Smooth muscle cell (in vitro differentiated cells): Measurements from ENCODE around the gene MACROD2. TPM values are rescaled to one million over a fixed set of nuclear protein-coding genes. Genes with fewer than 3 reads are reported as not detected.
"Not testable (repeated sequence)": the region's sequence is repeated elsewhere in the genome, so short reads cannot be mapped to it uniquely, and the experiment has no call there.

Experiments
- DNase-seq: peaks from one replicate; lab custom pipeline; 2025; ENCODE audit not compliant: unreplicated experiment; lab: John Stamatoyannopoulos, UW
- H2AFZ ChIP-seq: fragments of 200-600 bp; sonication (generic); 2 replicates; pipeline ENCODE4 v1.6.0; 2016; ENCODE audit warnings: antibody characterized with exemption, low read depth, mild to moderate bottlenecking
- H3F3A ChIP-seq: fragments of 200-600 bp; sonication (generic); 2 replicates; pipeline ENCODE4 v1.6.0; 2017; ENCODE audit warnings: antibody characterized with exemption, low read depth
- H3K27ac ChIP-seq: fragments of 200-600 bp; sonication (generic); 2 replicates; pipeline ENCODE4 v1.5.1; 2016; ENCODE audit warnings: low read depth, mild to moderate bottlenecking
- H3K27me3 ChIP-seq: fragments of 200-600 bp; sonication (generic); 2 replicates; pipeline ENCODE4 v1.6.1; 2016; ENCODE audit warnings: low read depth, mild to moderate bottlenecking
- H3K36me3 ChIP-seq: fragments of 200-600 bp; sonication (generic); 2 replicates; pipeline ENCODE4 v1.5.1; 2016; ENCODE audit warnings: low read depth
- H3K4me1 ChIP-seq: fragments of 200-600 bp; sonication (generic); 2 replicates; pipeline ENCODE4 v1.5.1; 2016; ENCODE audit warnings: low read depth
- H3K4me2 ChIP-seq: fragments of 200-600 bp; sonication (generic); 2 replicates; pipeline ENCODE4 v1.6.0; 2016; ENCODE audit warnings: mild to moderate bottlenecking
- H3K4me3 ChIP-seq: fragments of 200-600 bp; sonication (generic); 2 replicates; pipeline ENCODE4 v1.5.1; 2016; ENCODE audit warnings: mild to moderate bottlenecking
- H3K79me2 ChIP-seq: fragments of 200-600 bp; sonication (generic); 2 replicates; pipeline ENCODE4 v1.6.0; 2016; ENCODE audit warnings: low read depth, mild to moderate bottlenecking
- H3K9ac ChIP-seq: fragments of 200-600 bp; sonication (generic); 2 replicates; pipeline ENCODE4 v1.6.0; 2016; ENCODE audit warnings: low read depth
- H3K9me3 ChIP-seq: fragments of 200-600 bp; sonication (generic); replicated peaks from 2 replicates; pipeline ENCODE4 v1.5.1; 2016; ENCODE audit warnings: low read depth
- H4K20me1 ChIP-seq: fragments of 200-600 bp; sonication (generic); 2 replicates; pipeline ENCODE4 v1.6.0; 2016; ENCODE audit warnings: low read depth
- WGBS: methylation state at CpG from one replicate; pipeline ENCODE4 v1.1.7; 2016; ENCODE audit warnings: low lambda C conversion rate; 5-methylcytosine and 5-hydroxymethylcytosine counted together
- polyA plus RNA-seq: library from polyadenylated mRNA; unstranded; fragments of >200 nt; fragmentation: Nextera tagmentation; extraction: Ambion mirVana; gene quantifications from 2 replicates; pipeline ENCODE4 v1.2.1, GENCODE V29; 2016
- total RNA-seq: library from RNA; depleted of rRNA; stranded (reverse); fragments of >200 nt; gene quantifications from 2 replicates; pipeline ENCODE4 v1.2.3, GENCODE V29; 2014
- TF ChIP-seq, protein P1 (sequence below): fragments of 200-600 bp; sonication (generic); IDR thresholded peaks from 2 replicates; pipeline ENCODE4 v1.5.1; 2017; ENCODE audit warnings: borderline replicate concordance, mild to moderate bottlenecking, antibody characterized with exemption; ENCODE audit not compliant: insufficient read depth, poor library complexity, severe bottlenecking

MACROD2 gene
- total and polyA plus RNA-seq, 2 experiments from 2014 or later, result 0.04 to 0.32 TPM

DNA sequence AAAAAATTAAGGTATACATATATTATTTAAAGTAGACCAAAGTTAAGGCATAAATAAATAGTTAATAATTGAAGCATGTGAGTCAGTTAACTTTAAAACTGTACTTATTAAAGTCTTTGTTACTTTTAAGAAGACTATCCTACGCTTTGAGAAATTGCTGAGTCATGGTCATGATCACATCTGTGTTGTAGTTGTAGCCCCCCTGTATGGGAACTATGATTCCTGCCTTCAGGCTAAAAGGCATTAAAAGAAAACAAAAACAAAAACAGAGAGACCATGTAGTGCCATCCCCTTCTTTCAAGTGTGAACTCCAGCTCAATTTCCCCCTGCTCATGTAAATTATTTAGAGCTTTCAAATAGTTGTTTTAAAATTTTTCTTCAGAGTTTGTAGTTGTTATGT lies 218.7 kb downstream of the MACROD2 start:
- Histone ChIP-seq H2AFZ (peak overlapping the region; percentile 18), H3K4me2 (no peak overlapping the region), H3K4me1 (no peaks in the 10 kb centered on the region), H3K27me3 (no peaks in the 10 kb centered on the region), H3K9ac (no peak overlapping the region), H3F3A (no peaks in the 10 kb centered on the region), H3K36me3 (no peaks in the 10 kb centered on the region), H3K9me3 (no peaks in the 10 kb centered on the region), H3K27ac (no peak overlapping the region), H4K20me1 (no peaks in the 10 kb centered on the region), H3K4me3 (no peak overlapping the region), H3K79me2 (no peaks in the 10 kb centered on the region)
- 65% methylated on average over 1 of the region's 1 CpG for WGBS
- no peak for DNase-seq
- TF ChIP-seq, protein P1, sequence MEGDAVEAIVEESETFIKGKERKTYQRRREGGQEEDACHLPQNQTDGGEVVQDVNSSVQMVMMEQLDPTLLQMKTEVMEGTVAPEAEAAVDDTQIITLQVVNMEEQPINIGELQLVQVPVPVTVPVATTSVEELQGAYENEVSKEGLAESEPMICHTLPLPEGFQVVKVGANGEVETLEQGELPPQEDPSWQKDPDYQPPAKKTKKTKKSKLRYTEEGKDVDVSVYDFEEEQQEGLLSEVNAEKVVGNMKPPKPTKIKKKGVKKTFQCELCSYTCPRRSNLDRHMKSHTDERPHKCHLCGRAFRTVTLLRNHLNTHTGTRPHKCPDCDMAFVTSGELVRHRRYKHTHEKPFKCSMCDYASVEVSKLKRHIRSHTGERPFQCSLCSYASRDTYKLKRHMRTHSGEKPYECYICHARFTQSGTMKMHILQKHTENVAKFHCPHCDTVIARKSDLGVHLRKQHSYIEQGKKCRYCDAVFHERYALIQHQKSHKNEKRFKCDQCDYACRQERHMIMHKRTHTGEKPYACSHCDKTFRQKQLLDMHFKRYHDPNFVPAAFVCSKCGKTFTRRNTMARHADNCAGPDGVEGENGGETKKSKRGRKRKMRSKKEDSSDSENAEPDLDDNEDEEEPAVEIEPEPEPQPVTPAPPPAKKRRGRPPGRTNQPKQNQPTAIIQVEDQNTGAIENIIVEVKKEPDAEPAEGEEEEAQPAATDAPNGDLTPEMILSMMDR, result no peak

DNA sequence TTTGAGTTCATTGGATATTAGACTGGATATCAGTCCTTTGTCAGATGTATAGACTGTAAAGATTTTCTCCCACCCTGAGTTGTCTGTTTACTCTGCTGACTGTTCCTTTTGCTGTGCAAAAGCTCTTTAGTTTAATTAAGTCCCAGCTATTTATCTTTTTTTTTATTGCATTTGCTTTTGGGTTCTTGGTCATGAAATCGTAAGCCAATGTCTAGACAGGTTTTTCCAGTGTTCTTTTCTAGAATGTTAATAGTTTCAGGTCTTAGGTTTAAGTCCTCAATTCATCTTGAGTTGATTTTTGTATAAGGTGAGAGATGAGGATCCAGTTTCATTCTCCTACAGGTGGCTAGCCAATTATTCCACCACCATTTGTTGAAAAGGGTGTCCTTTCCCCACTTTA lies 220.6 kb downstream of the MACROD2 start:
- not testable (repeated sequence) for H4K20me1 ChIP-seq, H3K79me2 ChIP-seq, H3K36me3 ChIP-seq, H3K27ac ChIP-seq, H3K9me3 ChIP-seq, H3K4me2 ChIP-seq, H3F3A ChIP-seq, H3K4me3 ChIP-seq, H2AFZ ChIP-seq, H3K4me1 ChIP-seq, DNase-seq, H3K27me3 ChIP-seq, H3K9ac ChIP-seq
- WGBS, result 85% methylated on average over 1 of the region's 1 CpG

DNA sequence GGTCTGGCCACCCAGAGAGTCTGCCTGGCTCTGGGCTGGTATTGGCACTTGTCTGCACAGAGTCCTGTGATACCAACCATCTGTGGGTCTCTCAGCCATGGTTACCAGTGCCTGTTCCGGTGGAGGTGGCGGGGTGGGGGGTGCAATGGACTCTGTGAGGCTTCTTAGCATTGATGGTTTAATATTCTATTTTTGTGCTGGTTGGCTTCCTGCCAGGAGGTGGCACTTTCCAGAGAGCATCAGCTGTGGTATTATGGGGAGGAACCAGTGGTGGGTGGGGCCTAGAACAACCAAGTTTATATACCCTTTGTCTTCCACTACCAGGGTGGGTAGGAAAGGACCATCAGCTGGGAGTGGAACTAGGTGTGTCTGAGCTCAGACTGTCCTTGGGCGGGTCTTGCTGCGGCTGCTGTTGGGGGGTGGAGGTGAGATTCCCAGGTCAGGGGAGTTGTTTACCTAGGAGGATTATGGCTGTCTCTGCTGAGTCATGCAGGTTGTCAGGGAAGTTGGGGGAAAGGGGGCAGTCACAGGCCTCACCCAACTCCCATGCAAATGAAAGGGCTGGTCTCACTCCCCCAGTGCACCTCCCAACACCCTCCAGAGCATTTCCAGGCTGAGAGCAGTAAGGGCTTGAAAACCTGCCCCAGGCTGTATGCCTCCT lies 224.6 kb downstream of the MACROD2 start:
- Histone ChIP-seq H3K27me3 (no peaks in the 10 kb centered on the region), H3F3A (no peaks in the 10 kb centered on the region), H3K27ac (no peak overlapping the region), H2AFZ (no peak overlapping the region), H3K79me2 (no peaks in the 10 kb centered on the region), H3K4me3 (no peak overlapping the region), H3K36me3 (no peaks in the 10 kb centered on the region), H3K4me2 (no peak overlapping the region), H3K4me1 (no peaks in the 10 kb centered on the region), H3K9me3 (no peaks in the 10 kb centered on the region), H3K9ac (no peak overlapping the region), H4K20me1 (no peaks in the 10 kb centered on the region)
- DNase-seq, result no peak
- WGBS, result 89% methylated on average over 4 of the region's 4 CpGs
- TF ChIP-seq, protein P1, result no peak

DNA sequence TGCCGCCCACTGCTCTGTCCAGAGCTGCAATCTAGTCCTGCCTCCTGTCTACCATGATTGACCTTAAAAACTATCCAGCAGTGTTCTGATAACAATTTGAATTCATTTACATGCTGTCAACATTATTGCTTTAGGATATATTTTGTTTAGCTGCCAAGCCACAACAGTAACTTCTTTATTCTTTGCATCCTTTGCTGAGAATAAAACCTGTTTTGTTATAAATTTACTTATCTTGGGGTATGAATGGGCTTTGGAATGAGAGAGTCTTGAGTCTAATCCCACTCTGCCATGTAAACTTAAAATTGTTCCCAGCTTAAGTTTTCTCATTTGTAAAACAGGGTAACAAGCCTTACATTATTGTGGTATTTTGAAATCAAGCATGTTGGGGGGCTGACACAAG lies 225.7 kb downstream of the MACROD2 start:
- Histone ChIP-seq H3K27me3 (no peaks in the 10 kb centered on the region), H2AFZ (no peak overlapping the region), H3K79me2 (no peaks in the 10 kb centered on the region), H3K9me3 (no peaks in the 10 kb centered on the region), H4K20me1 (no peaks in the 10 kb centered on the region), H3K4me1 (no peaks in the 10 kb centered on the region), H3K27ac (no peak overlapping the region), H3K4me3 (no peak overlapping the region), H3K9ac (no peak overlapping the region), H3K4me2 (no peak overlapping the region), H3K36me3 (no peaks in the 10 kb centered on the region), H3F3A (no peaks in the 10 kb centered on the region)
- DNase-seq, result no peak
- TF ChIP-seq, protein P1, result no peak
- WGBS, result 93% methylated on average over 1 of the region's 1 CpG
